ENCODE measurements around the gene SYNDIG1. TPM values are rescaled to one million over a fixed set of nuclear protein-coding genes. Genes with fewer than 3 reads are reported as not detected.

Gene SYNDIG1
- total RNA-seq, 1 experiment from 2014 or later: not detected

GRCh38 chr20:24669701-24670100 is 200.3 kb downstream of the SYNDIG1 start:
- peaks cover 12% of the 10 kb centered on the region for H3K27me3 Mint-ChIP-seq (ENCODE audit: insufficient read depth, unreplicated experiment)
- intact Hi-C loops (cut with micrococcal nuclease; ENCODE audit: unreplicated experiment): no loop called here

GRCh38 chr20:24670341-24670872 is 201.0 kb downstream of the SYNDIG1 start:
- intact Hi-C loops (cut with micrococcal nuclease; ENCODE audit: unreplicated experiment): no loop called here
- no peaks in the 10 kb centered on the region for H3K36me3 Mint-ChIP-seq (ENCODE audit: insufficient read depth, unreplicated experiment)
- no peak overlapping the region for H3K4me3 Mint-ChIP-seq (ENCODE audit: unreplicated experiment)
- Histone ChIP-seq H3K4me1 (no peaks in the 10 kb centered on the region), H3K9me3 (no peaks in the 10 kb centered on the region), H3K27me3 (replicated peaks; ENCODE audit: control insufficient read depth, insufficient read depth, low read length) (no peaks in the 10 kb centered on the region), H3K4me3 (ENCODE audit: low read depth, low read length) (no peak overlapping the region), H3K36me3 (ENCODE audit: control insufficient read depth, insufficient read depth, low read length) (no peaks in the 10 kb centered on the region)
- no peak for TF ChIP-seq CTCF (IDR thresholded peaks at IDR 0.05; ENCODE audit: insufficient read depth in 1 of 2, low read depth in 1 of 2, low read length in 1 of 2, severe bottlenecking in 1 of 2, unreplicated experiment in 1 of 2)
- no TSS peak for BruUV-seq (replicated peaks)
- H3K9me3 Mint-ChIP-seq (ENCODE audit: unreplicated experiment): no peaks in the 10 kb centered on the region
- peaks cover 9% of the 10 kb centered on the region for H3K27me3 Mint-ChIP-seq (ENCODE audit: insufficient read depth, unreplicated experiment)
- H3K27ac Mint-ChIP-seq (ENCODE audit: unreplicated experiment): no peak overlapping the region
- POLR2A ChIA-PET: no interaction called here
- DNase-seq: peak in 1 of 2 experiments; percentile 20
- CTCF ChIA-PET: no interaction called here
- no peaks in the 10 kb centered on the region for H3K4me1 Mint-ChIP-seq (ENCODE audit: low read depth, unreplicated experiment)

More at GRCh38 chr20:24669701-24670100, 200.3 kb downstream of the SYNDIG1 start:
- H3K4me1 Mint-ChIP-seq (ENCODE audit: low read depth, unreplicated experiment): no peaks in the 10 kb centered on the region
- no peak overlapping the region for H3K27ac Mint-ChIP-seq (ENCODE audit: unreplicated experiment)
- CTCF ChIA-PET: no interaction called here
- Histone ChIP-seq H3K4me3 (ENCODE audit: low read depth, low read length) (no peak overlapping the region), H3K36me3 (ENCODE audit: control insufficient read depth, insufficient read depth, low read length) (no peaks in the 10 kb centered on the region), H3K4me1 (no peaks in the 10 kb centered on the region), H3K9me3 (no peaks in the 10 kb centered on the region), H3K27me3 (replicated peaks; ENCODE audit: control insufficient read depth, insufficient read depth, low read length) (no peaks in the 10 kb centered on the region)
- no TSS peak for BruUV-seq (replicated peaks)
- POLR2A ChIA-PET: no interaction called here
- no peaks in the 10 kb centered on the region for H3K9me3 Mint-ChIP-seq (ENCODE audit: unreplicated experiment)
- no peak overlapping the region for H3K4me3 Mint-ChIP-seq (ENCODE audit: unreplicated experiment)
- TF ChIP-seq CTCF (IDR thresholded peaks at IDR 0.05; ENCODE audit: insufficient read depth in 1 of 2, low read depth in 1 of 2, low read length in 1 of 2, severe bottlenecking in 1 of 2, unreplicated experiment in 1 of 2): no peak
- H3K36me3 Mint-ChIP-seq (ENCODE audit: insufficient read depth, unreplicated experiment): no peaks in the 10 kb centered on the region
- peak in 1 of 2 experiments; percentile 18 for DNase-seq

GRCh38 chr20:24670981-24671380 is 201.6 kb downstream of the SYNDIG1 start:
- peaks cover 9% of the 10 kb centered on the region for H3K27me3 Mint-ChIP-seq (ENCODE audit: insufficient read depth, unreplicated experiment)
- H3K4me3 Mint-ChIP-seq (ENCODE audit: unreplicated experiment): no peak overlapping the region
- Histone ChIP-seq H3K4me3 (ENCODE audit: low read depth, low read length) (no peak overlapping the region), H3K27me3 (replicated peaks; ENCODE audit: control insufficient read depth, insufficient read depth, low read length) (no peaks in the 10 kb centered on the region), H3K9me3 (no peaks in the 10 kb centered on the region), H3K4me1 (no peaks in the 10 kb centered on the region), H3K36me3 (ENCODE audit: control insufficient read depth, insufficient read depth, low read length) (no peaks in the 10 kb centered on the region)
- H3K36me3 Mint-ChIP-seq (ENCODE audit: insufficient read depth, unreplicated experiment): no peaks in the 10 kb centered on the region
- TF ChIP-seq CTCF (IDR thresholded peaks at IDR 0.05; ENCODE audit: insufficient read depth in 1 of 2, low read depth in 1 of 2, low read length in 1 of 2, severe bottlenecking in 1 of 2, unreplicated experiment in 1 of 2): no peak
- H3K4me1 Mint-ChIP-seq (ENCODE audit: low read depth, unreplicated experiment): no peaks in the 10 kb centered on the region
- ChIA-PET POLR2A (no interaction called here), CTCF (no interaction called here)
- DNase-seq: peak in 1 of 2 experiments; percentile 14
- H3K27ac Mint-ChIP-seq (ENCODE audit: unreplicated experiment): no peak overlapping the region
- no peaks in the 10 kb centered on the region for H3K9me3 Mint-ChIP-seq (ENCODE audit: unreplicated experiment)
- intact Hi-C loops (cut with micrococcal nuclease; ENCODE audit: unreplicated experiment): no loop called here
- no TSS peak for BruUV-seq (replicated peaks)
